Tibial nerve (tissue), 4 donors: ENCODE results near the gene TMEM97. TPM values are rescaled to one million over a fixed set of nuclear protein-coding genes. Genes with fewer than 3 reads are reported as not detected.

Experiments used
- DNase-seq, 2 donors: peaks; one replicate each; pipeline ENCODE4 v3.0.0-alpha.2; 2019; ENCODE audit warnings: low spot score in 2 of 2
- H3K27ac ChIP-seq, 4 donors: fragments of 200-600 bp; sonication (generic) in 3 of 4; one replicate each; pipeline ENCODE4 v1.5.1; 2017 to 2019; ENCODE audit warnings: mild to moderate bottlenecking in 1 of 4
- H3K27me3 ChIP-seq, 2 donors: fragments of 200-600 bp; sonication (generic) in 1 of 2; one replicate each; pipeline versions ENCODE4 v1.5.1 to v1.6.0; 2017 to 2019
- H3K36me3 ChIP-seq, 3 donors: fragments of 200-600 bp; sonication (generic); one replicate each; pipeline ENCODE4 v1.5.1; 2018 to 2019
- H3K4me1 ChIP-seq, 4 donors: fragments of 200-600 bp; sonication (generic) in 3 of 4; one replicate each; pipeline ENCODE4 v1.5.1; 2017 to 2019
- H3K4me3 ChIP-seq, 4 donors: fragments of 200-600 bp; sonication (generic) in 3 of 4; one replicate each; pipeline ENCODE4 v1.5.1; 2017 to 2019; ENCODE audit warnings: mild to moderate bottlenecking in 1 of 4, moderate library complexity in 1 of 4
- H3K9me3 ChIP-seq, 4 donors: fragments of 200-600 bp; sonication (generic) in 3 of 4; one replicate each; pipeline ENCODE4 v1.5.1; 2017 to 2019
- EP300 ChIP-seq, 2 donors: sonication (generic); formaldehyde crosslinking; IDR thresholded peaks; one replicate each; pipeline ENCODE4 v1.6.1; 2017; ENCODE audit warnings: antibody characterized with exemption in 2 of 2, mild to moderate bottlenecking in 1 of 2
- POLR2A ChIP-seq, 2 donors: fragments of 450-650 bp; IDR thresholded peaks; one replicate each; pipeline ENCODE4 v1.6.1; 2017; ENCODE audit warnings: antibody characterized with exemption in 2 of 2, mild to moderate bottlenecking in 2 of 2, moderate library complexity in 2 of 2
- WGBS, 2 donors: methylation state at CpG; one replicate each; pipeline ENCODE4 v1.1.5; 2018; 5-methylcytosine and 5-hydroxymethylcytosine counted together
- total RNA-seq, 4 donors: library from RNA; depleted of rRNA; stranded (reverse); fragments of >200 nt; gene quantifications; one replicate each; pipeline ENCODE4 v1.1.0, GENCODE V29; 2016
- TF ChIP-seq, protein P1 (sequence below), 5 experiments: fragments of 200-600 bp in 3 of 5; fragments of 450-650 bp in 2 of 5; sonication (generic) in 3 of 5; IDR thresholded peaks; one replicate each; pipeline ENCODE4 v1.5.1; 2016 to 2019; ENCODE audit warnings: antibody characterized with exemption in 5 of 5, mild to moderate bottlenecking in 3 of 5, moderate library complexity in 2 of 5

Gene TMEM97
- total RNA-seq, 4 donors from 2014 or later: 8.1 to 20.2 (median 16.8) TPM

DNA sequence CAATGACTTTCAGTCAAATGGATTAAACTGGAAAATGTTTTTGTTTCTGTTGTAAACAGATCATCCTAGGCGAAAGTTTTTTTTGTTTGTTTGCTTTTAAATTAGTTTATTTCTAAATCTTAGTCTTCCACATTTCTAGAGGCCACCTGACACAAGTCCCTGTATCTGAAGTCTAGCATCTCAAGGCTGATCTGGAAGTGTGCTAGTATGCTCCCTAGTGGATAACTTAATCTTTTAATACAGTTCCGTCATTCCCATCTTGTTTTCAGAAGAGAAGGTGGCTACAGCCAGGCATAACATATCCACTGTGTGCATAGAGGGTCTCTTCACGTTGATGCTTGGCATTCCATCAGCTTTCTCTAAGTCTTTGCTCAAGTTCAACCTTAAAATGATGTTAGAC, 8.7 kb downstream of the TMEM97 start:
- TF ChIP-seq, protein P1, sequence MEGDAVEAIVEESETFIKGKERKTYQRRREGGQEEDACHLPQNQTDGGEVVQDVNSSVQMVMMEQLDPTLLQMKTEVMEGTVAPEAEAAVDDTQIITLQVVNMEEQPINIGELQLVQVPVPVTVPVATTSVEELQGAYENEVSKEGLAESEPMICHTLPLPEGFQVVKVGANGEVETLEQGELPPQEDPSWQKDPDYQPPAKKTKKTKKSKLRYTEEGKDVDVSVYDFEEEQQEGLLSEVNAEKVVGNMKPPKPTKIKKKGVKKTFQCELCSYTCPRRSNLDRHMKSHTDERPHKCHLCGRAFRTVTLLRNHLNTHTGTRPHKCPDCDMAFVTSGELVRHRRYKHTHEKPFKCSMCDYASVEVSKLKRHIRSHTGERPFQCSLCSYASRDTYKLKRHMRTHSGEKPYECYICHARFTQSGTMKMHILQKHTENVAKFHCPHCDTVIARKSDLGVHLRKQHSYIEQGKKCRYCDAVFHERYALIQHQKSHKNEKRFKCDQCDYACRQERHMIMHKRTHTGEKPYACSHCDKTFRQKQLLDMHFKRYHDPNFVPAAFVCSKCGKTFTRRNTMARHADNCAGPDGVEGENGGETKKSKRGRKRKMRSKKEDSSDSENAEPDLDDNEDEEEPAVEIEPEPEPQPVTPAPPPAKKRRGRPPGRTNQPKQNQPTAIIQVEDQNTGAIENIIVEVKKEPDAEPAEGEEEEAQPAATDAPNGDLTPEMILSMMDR (IDR thresholded peaks at IDR 0.05): no peak
- TF ChIP-seq POLR2A (IDR thresholded peaks at IDR 0.05): no peak
- TF ChIP-seq EP300 (IDR thresholded peaks at IDR 0.05): no peak
- no peak for DNase-seq
- H3K36me3 ChIP-seq: peaks cover 0 to 66% (median 5%) of the 10 kb centered on the region in 3 donors
- no peak overlapping the region for H3K27ac ChIP-seq
- no peaks in the 10 kb centered on the region for H3K9me3 ChIP-seq
- no peak overlapping the region for H3K4me3 ChIP-seq
- 62 to 63% methylated on average over 3 of the region's 3 CpGs for WGBS, 2 donors
- peaks cover 0 to 6% (median 1%) of the 10 kb centered on the region in 4 donors for H3K4me1 ChIP-seq
- H3K27me3 ChIP-seq: no peaks in the 10 kb centered on the region

DNA sequence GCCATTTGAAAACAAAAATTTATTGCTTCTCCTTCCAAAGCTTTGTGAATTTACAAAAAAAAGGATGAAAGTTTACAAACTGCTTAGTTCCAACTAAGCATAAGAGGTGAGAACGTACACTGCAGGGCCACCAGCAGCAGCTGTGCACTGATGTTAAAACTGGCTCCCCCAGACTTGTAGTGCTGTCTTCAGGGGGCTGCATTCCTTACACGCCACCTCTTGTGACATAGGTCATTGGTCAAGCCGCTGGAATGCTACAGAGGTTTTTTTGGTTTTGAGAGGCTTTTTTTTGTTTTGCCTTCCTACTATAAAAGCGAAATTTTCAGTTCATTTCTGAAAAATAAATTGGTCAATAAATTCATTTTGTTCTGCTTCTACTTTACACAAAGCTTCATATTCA, 9.3 kb downstream of the TMEM97 start:
- Histone ChIP-seq H3K36me3 (peaks cover 0 to 66% (median 5%) of the 10 kb centered on the region in 3 donors), H3K4me3 (no peak overlapping the region), H3K27ac (no peak overlapping the region), H3K27me3 (no peaks in the 10 kb centered on the region), H3K9me3 (no peaks in the 10 kb centered on the region), H3K4me1 (peaks cover 0 to 11% (median 1%) of the 10 kb centered on the region in 4 donors)
- TF ChIP-seq POLR2A (IDR thresholded peaks at IDR 0.05) (no peak), EP300 (IDR thresholded peaks at IDR 0.05) (no peak)
- TF ChIP-seq, protein P1 (IDR thresholded peaks at IDR 0.05): no peak
- DNase-seq: no peak
- WGBS, 2 donors: 38 to 42% methylated on average over 4 of the region's 4 CpGs

DNA sequence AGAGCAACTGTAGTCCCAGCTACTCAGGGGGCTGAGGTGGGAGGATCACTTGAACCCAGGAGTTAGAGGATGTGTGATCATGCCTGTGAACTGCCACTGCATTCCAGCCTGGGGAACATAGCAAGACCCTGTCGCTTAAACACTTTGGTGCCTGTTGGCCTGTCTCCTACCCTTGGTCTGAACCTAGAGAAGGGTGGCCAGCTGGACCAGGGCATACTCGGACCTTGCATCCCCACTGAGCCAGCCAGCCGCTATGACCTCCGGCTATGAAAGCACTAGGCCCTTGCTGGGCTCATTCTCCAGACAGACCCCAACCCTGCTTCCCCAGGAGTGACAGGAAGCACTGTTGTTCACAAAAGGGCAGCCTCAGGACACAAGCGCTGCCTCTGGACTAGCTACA, 11.7 kb downstream of the TMEM97 start:
- Histone ChIP-seq H3K4me1 (peaks cover 3 to 26% (median 12%) of the 10 kb centered on the region in 4 donors), H3K36me3 (peaks cover 0 to 64% (median 5%) of the 10 kb centered on the region in 3 donors), H3K4me3 (no peak overlapping the region), H3K27me3 (no peaks in the 10 kb centered on the region), H3K9me3 (no peaks in the 10 kb centered on the region), H3K27ac (no peak overlapping the region)
- TF ChIP-seq, protein P1 (IDR thresholded peaks at IDR 0.05): no peak
- TF ChIP-seq EP300 (IDR thresholded peaks at IDR 0.05) (no peak), POLR2A (IDR thresholded peaks at IDR 0.05) (no peak)
- DNase-seq: no peak
- WGBS, 2 donors: 83 to 87% methylated on average over 5 of the region's 5 CpGs

DNA sequence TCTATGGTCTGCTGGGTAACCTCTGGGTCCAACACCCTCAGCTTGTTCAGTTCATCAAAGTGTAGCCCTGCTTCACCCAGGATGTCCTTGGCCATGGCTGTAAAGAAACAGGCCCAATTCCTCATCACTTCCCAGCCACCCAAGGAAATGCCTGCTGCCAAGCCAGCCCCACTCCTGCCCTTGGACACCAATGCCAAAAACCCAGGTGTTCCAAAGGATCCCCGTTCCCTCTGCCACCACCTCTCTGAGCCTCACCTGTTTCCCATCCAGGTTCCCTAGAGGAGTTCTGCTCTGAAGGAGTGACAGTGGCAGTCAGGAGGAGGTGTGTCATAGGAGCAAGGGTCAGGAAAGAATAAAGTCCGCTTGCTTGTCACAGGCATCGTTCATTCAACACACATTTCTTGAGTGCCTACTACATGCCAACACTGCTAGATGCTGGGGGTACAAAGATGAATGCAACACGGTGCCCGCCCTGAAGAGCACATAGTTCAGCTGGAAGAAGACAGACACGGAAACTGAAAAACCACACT, 13.0 kb downstream of the TMEM97 start:
- no peak for TF ChIP-seq POLR2A (IDR thresholded peaks at IDR 0.05)
- TF ChIP-seq, protein P1 (IDR thresholded peaks at IDR 0.05): no peak
- TF ChIP-seq EP300 (IDR thresholded peaks at IDR 0.05): no peak
- H3K36me3 ChIP-seq: peaks cover 0 to 52% (median 5%) of the 10 kb centered on the region in 3 donors
- 86 to 90% methylated on average over 6 of the region's 6 CpGs for WGBS, 2 donors
- no peak overlapping the region for H3K4me3 ChIP-seq
- H3K27me3 ChIP-seq: no peaks in the 10 kb centered on the region
- H3K9me3 ChIP-seq: no peaks in the 10 kb centered on the region
- DNase-seq: no peak
- H3K27ac ChIP-seq: no peak overlapping the region
- peaks cover 3 to 37% (median 20%) of the 10 kb centered on the region in 4 donors for H3K4me1 ChIP-seq

DNA sequence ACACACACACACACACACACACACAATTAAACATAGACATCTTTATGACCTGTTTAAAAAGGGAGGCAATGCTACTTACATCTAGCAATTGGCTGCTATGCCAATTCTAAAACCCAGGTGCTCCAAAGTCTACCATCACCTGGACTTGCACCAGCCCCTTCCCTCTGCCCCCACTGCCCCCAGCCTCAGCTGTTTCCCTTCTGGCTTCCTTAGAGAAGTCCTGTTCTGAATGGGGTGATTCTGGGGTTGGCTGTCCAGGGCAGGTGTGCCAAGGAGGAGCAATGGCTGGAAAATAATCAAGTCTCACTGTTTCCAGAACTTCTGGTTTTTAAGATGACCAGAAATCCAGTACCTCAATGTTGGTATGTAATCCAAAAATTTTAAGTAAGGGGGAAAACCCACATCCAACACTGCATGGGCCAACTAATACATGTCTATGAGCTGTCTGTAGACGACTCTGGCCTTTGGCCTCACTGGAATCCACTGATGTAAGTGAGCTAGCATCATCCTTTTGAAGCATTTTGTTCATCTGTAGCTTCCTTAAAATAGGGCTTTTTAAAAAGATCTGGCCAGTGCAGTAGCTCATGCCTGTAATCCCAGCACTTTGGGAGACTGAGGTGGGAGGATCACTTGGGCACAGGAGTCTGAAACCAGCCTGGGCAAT, 14.2 kb downstream of the TMEM97 start:
- 42 to 50% methylated on average over 1 of the region's 1 CpG for WGBS, 2 donors
- Histone ChIP-seq H3K9me3 (no peaks in the 10 kb centered on the region), H3K4me3 (no peak overlapping the region), H3K27ac (no peak overlapping the region), H3K36me3 (peaks cover 0 to 39% (median 5%) of the 10 kb centered on the region in 3 donors), H3K4me1 (peaks cover 3 to 50% (median 21%) of the 10 kb centered on the region in 4 donors), H3K27me3 (no peaks in the 10 kb centered on the region)
- TF ChIP-seq POLR2A (IDR thresholded peaks at IDR 0.05) (no peak), EP300 (IDR thresholded peaks at IDR 0.05) (no peak)
- TF ChIP-seq, protein P1 (IDR thresholded peaks at IDR 0.05): no peak
- DNase-seq: no peak
